KMS-11 (cell line): ENCODE data around the gene MACROD2.

ENCODE experiments used
- H2AFZ ChIP-seq: fragments of 200-600 bp; sonication (generic); 2 replicates; pipeline ENCODE4 v1.6.1; 2016; ENCODE audit warnings: antibody characterized with exemption, mixed run types, low read depth
- H3K27ac ChIP-seq: fragments of 200-600 bp; sonication (generic); 2 replicates; pipeline ENCODE4 v1.6.1; 2016; ENCODE audit warnings: mild to moderate bottlenecking, mixed run types
- H3K27me3 ChIP-seq: fragments of 200-600 bp; sonication (generic); 2 replicates; pipeline ENCODE4 v1.6.1; 2017; ENCODE audit warnings: mild to moderate bottlenecking, low read depth, mixed run types, moderate library complexity; ENCODE audit not compliant: insufficient read depth
- H3K36me3 ChIP-seq: fragments of 200-600 bp; sonication (generic); 2 replicates; pipeline ENCODE4 v1.6.1; 2017; ENCODE audit warnings: mild to moderate bottlenecking, mixed run types; ENCODE audit not compliant: insufficient read depth
- H3K4me1 ChIP-seq: fragments of 200-600 bp; sonication (generic); 2 replicates; pipeline ENCODE4 v1.6.1; 2016; ENCODE audit warnings: mild to moderate bottlenecking, low read depth, mixed run types; ENCODE audit not compliant: poor library complexity, severe bottlenecking
- H3K4me2 ChIP-seq: fragments of 200-600 bp; sonication (generic); 2 replicates; pipeline ENCODE4 v1.7.0; 2016; ENCODE audit warnings: mild to moderate bottlenecking, mixed run types
- H3K4me3 ChIP-seq: fragments of 200-600 bp; sonication (generic); IDR thresholded peaks from 2 replicates; pipeline ENCODE4 v1.6.1; 2017; ENCODE audit warnings: low read depth, low read length, mixed read lengths; ENCODE audit not compliant: insufficient read depth
- H3K79me2 ChIP-seq: fragments of 200-600 bp; sonication (generic); 2 replicates; pipeline ENCODE4 v1.6.1; 2016; ENCODE audit warnings: low read depth, mixed run types; ENCODE audit not compliant: insufficient read depth
- H3K9ac ChIP-seq: fragments of 200-600 bp; sonication (generic); 2 replicates; pipeline ENCODE4 v1.6.1; 2016; ENCODE audit warnings: mild to moderate bottlenecking, mixed run types
- H4K20me1 ChIP-seq: fragments of 200-600 bp; sonication (generic); 2 replicates; pipeline ENCODE4 v1.6.1; 2016; ENCODE audit warnings: mild to moderate bottlenecking, mixed run types; ENCODE audit not compliant: insufficient read depth
- CTCF ChIP-seq: fragments of 200-600 bp; sonication (generic); conservative IDR thresholded peaks from 2 replicates; pipeline ENCODE4 v1.6.1; 2017; ENCODE audit warnings: low read depth, mild to moderate bottlenecking, antibody characterized with exemption, low read length, moderate library complexity, mixed read lengths

The MACROD2 gene

DNA sequence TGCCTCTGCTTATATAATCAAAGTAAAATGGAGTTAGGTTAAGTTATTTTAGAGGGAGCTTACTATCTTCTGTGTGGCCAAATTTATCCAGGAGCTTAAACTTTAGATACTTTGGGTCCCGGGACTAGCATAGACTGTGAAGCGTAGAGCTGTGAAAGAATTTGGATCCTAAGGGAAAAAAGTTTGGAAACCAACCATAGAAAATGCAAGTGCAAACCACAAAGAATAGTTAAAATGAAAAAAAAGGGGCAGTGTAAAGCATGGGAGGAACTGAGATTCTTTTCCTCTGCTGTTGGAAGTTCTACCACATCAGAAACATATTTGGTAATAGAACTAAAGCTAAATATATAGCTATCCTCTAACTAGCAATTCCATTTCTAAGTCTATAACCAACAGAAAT is 574.3 kb downstream of the MACROD2 start:
- Histone ChIP-seq H3K27ac (no peak overlapping the region), H3K4me3 (no peak overlapping the region), H3K27me3 (no peaks in the 10 kb centered on the region), H3K36me3 (no peaks in the 10 kb centered on the region), H3K4me2 (no peak overlapping the region), H3K9ac (no peak overlapping the region), H2AFZ (no peak overlapping the region), H3K79me2 (no peaks in the 10 kb centered on the region), H3K4me1 (no peaks in the 10 kb centered on the region), H4K20me1 (no peaks in the 10 kb centered on the region)
- no peak for TF ChIP-seq CTCF

GRCh38 chr20:14570811-14571210 is 575.5 kb downstream of the MACROD2 start:
- no peak overlapping the region for H3K9ac ChIP-seq
- H3K4me2 ChIP-seq, result no peak overlapping the region
- H3K27me3 ChIP-seq, result no peaks in the 10 kb centered on the region
- no peak overlapping the region for H3K27ac ChIP-seq
- no peaks in the 10 kb centered on the region for H3K4me1 ChIP-seq
- no peak for TF ChIP-seq CTCF
- no peak overlapping the region for H2AFZ ChIP-seq
- no peaks in the 10 kb centered on the region for H3K79me2 ChIP-seq
- no peak overlapping the region for H3K4me3 ChIP-seq
- no peaks in the 10 kb centered on the region for H3K36me3 ChIP-seq
- H4K20me1 ChIP-seq, result no peaks in the 10 kb centered on the region

- TF ChIP-seq CTCF, result no peak
- Histone ChIP-seq H3K27ac (no peak overlapping the region), H3K4me2 (no peak overlapping the region), H3K9ac (no peak overlapping the region), H3K4me3 (no peak overlapping the region), H3K36me3 (no peaks in the 10 kb centered on the region), H3K27me3 (no peaks in the 10 kb centered on the region), H3K4me1 (no peaks in the 10 kb centered on the region), H3K79me2 (no peaks in the 10 kb centered on the region), H2AFZ (no peak overlapping the region), H4K20me1 (no peaks in the 10 kb centered on the region)
Measured at GRCh38 chr20:14573676-14574075, 578.4 kb downstream of the MACROD2 start.

DNA sequence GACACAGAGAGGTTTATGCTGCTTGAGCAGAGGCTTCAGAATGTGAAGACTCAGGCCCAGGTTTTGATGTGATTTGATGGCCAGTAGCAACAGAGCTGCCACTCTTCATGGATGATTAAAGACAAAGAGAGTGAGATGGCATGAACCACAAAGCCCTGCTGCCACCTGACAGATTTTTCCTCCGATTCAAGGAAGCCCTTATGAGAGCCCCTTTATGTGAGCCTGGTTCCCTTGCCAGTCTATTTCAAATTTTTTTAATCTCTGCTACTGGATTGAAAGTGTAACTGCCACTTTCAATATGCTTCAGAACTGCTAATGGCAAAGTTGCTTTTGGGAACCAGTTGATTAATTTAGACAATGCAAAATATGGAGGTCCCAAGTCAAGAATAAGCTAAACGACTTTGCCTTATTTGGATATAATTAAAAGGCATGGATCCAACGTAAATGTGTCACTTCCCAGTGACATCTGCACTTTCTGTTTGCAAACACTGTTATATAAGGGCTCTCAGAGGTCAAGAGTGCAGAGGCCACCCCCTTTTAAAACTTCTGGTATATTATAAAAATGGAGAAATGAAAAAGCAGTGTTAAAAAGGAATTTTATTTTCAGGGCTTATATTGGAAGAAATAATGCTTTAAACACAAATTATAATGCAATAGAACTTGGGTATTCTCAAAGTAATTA is 581.0 kb downstream of the MACROD2 start:
- no peaks in the 10 kb centered on the region for H3K4me1 ChIP-seq
- no peak overlapping the region for H3K4me2 ChIP-seq
- no peak overlapping the region for H3K4me3 ChIP-seq

More for the DNA sequence above, 581.0 kb downstream of the MACROD2 start:
- H3K36me3 ChIP-seq, result no peaks in the 10 kb centered on the region
- H3K79me2 ChIP-seq, result no peaks in the 10 kb centered on the region
- no peaks in the 10 kb centered on the region for H3K27me3 ChIP-seq
- H3K9ac ChIP-seq, result no peak overlapping the region
- H4K20me1 ChIP-seq, result no peaks in the 10 kb centered on the region
- H2AFZ ChIP-seq, result no peak overlapping the region
- no peak overlapping the region for H3K27ac ChIP-seq
- TF ChIP-seq CTCF, result no peak
